Colon (tissue), 2 donors: Measurements from ENCODE around the gene GOLGA2.

Source experiments
- FAIRE-seq: peaks from 2 replicates; lab custom pipeline; 2012; peaks lifted over from hg19 to GRCh38; lab: Jason Lieb, UNC
- donor health status: control.
- donor health status: control.

Gene GOLGA2

DNA sequence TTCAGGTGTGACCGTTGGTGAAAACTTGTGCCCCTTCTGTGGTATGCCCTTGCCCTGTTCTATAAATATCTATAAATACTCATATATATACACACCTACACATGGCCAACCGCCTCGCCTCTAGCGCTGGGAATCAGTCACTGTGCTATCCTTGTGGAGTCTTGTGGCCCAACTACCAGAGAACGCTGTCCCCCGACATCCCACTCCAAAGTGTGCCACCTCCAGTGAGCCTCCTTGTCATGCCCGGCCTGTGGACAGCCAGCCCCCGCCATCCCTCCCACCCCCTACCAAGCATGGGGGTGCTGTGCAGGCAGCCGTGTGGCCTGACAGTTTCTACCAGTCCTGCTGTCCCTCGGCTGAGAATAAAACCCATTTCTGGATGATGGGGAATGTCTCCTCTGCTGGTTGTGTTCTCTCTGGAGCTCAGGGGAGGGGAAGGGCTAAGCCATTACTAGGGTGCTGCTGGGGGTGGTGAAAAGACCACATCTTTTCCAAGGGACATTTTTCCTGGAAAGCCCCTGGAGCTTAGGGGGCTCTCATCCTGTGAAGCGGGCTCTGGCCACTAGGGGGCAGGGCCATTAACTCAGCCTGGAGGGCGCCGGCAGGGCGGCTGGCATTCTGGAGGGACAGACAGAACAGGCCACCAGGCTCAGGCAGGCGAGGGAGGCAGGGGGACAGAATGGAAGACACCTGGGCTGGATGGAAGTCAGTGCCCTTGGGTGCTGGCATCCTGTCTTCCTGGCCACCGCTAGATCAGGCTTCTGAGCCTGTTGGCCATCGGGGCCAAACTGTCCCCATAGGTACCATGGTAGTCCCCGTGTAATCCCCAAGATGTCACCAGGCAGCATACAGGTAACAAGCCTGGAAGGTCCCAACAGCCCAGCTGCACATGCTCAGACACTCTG, 20.7 kb downstream of the GOLGA2 start:
- no peak for FAIRE-seq

DNA sequence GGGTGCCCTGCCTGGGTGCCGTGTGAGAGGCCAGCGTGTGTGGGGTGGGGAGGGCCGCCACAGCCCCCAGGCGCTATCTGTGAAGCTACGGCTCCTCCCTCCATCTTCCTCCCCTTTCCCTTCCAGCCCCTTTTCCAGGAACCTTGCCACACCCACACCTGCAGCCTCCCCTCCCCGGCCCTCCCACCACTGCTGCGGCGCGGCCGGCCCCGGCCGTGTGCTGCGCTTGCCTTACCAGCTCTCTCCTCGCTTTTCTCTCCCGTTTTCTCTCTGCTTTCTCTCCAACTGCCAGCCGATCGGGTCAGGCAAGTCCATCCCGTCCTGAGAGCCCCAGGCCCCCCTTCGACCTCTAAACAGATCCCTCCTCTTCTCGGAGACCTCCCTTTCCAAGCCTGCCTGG, 21.4 kb downstream of the GOLGA2 start:
- FAIRE-seq: no peak

DNA sequence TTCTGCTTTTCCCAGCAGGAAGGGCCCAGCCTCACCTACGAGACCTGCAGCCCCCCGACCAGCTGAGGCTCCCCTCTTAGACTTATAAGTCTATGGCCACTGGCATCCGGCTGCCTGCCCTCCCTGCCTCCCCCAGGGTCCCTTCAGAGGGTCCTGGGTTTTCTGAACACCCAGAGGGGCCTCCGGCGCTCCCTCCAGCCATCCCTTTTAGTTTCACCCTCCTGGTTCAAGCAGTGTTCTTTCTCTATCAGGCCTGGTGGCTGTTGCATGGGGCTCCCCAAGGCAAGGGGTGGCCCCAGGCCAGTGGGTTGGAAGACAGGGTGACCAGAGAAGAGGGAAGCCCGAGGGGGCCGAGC, 21.8 kb downstream of the GOLGA2 start:
- FAIRE-seq: no peak

DNA sequence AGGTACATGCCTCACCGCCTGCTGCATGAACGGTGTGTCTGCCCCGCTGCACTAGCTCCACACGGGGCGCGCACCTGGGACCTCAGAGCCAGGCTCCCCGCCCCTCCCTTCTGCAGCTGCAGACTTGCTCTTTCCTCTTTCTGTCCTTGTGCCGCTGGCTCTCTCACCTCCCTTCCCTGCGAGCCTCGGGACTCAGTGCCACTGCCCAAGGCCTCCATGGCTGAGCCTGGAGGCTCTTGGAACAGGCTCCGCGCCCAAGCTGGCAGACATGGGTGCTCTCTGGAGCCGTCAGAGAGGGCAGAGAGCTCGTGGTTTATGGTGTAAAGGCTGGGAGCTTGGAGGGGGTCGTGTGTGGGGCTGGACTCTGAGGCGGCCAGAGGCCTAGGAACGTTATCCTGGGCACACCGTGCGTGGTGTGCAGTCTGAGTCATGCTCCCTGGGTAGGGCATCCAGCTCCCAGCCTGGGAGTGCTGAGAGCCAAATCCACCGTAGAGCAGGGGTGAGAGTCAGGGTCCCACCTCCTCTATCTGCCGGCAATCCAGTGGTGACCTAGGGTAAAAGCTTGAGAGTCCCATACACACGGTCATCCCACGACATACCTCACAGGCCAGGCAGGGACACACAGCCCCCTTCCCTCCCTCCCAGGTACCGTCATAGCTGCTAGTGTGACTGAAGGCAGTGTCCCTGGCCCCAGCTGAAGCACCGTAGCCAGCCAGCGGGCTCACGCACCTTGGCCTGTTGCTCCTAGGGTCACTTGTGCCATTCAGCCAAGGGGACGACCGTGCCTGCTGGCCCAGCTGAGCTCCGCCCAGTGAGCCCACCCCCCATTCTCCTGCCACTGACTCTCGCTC, 22.4 kb downstream of the GOLGA2 start:
- FAIRE-seq: no peak

DNA sequence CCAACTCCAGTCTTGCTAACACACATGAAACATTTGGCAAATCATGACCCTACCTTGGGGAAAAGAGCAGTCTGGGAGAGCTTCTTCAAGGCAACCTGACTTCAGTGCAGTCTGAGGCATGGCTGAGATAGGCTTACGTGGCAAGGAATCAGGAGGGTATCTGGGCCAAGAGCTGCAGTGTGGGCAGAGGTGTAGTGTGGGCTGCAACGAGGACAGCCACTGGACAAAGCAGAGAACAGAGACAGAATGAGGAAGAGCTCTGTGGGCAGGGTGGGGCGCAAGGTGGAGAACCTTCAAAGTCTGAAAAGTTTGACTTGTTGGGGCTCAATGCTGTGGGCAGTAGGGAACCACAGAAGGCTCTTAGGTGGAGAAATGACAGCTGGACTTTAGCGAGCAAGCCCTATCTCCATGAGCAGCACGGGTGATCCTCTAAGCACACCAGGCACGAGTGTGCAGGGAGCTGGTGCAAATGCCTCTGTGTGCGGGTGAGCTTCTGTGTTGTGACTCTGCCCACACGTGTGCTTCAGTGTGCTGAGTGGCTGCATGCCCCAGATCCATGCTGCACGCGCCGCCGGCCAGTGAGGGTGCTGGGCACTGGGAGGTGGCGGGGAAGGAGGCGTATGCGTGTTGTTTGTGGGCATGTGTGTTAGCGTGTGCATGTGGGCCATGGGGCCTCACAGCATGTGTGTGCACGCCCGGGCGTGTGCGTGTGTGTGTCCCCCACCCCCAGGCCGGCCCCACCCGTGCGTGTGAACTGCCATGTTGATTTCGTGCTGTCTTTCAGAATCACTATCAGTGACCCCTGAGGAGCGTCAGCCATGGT, 23.3 kb downstream of the GOLGA2 start:
- FAIRE-seq: no peak

DNA sequence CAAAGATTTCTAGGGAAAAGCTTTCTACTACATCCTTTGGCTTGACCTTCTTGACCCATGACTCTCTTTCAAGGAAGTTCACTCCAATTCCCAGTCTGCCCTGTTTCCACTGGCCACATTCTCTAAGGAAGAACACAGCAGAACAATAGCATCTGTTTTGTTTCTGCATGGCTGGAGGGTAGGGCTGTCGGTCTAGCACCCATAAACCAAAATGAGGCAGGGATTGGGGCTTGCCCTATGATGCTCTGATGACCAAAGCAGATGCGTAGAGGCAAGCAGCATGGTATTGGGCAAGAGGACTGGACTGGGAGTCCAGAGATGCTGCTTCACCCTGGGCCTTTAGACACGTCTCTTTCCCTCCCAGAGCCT, 24.1 kb downstream of the GOLGA2 start:
- FAIRE-seq: no peak

DNA sequence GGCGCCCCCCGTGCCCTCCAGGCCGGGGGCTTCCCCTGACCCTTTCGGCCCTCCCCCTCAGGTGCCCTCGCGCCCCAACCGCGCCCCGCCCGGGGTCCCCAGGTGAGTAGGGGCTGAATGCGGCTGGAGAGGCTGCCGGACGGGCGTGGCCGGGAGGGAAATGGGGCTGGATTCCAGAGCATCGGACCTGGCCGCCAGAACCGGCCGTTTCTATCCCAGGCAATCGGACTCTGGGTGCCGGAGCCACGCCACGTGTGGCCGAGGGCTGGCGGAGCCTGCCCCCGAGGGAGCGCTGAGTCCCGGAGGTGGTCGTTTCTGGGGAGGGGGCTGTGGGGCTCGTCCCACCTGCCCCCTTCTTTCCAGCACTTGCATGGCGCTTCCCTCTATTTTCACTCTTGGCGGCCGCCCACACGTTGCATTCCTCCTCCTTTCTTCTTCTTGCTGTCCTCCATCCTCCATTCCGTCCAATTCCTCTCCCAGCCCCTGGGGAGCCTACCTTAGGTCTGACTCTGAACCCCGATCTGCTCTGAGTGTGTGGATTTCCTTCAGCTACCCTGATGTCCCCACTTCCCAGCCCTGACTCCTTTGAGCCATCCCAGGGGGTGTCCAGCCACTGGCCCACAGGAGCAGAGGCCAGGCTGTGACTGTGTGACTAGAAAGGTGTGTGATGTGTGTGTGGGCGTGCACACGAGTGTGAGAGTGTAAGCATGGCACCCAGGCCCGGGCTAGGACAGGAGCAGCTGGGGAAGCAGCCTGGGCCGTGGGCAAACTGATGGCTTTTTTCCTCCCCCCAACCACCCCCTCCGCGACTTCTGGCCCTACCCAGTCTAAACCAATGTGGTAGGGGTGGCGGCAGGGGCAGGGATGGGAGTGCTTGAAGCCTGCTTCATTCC, 24.7 kb downstream of the GOLGA2 start:
- no peak for FAIRE-seq

DNA sequence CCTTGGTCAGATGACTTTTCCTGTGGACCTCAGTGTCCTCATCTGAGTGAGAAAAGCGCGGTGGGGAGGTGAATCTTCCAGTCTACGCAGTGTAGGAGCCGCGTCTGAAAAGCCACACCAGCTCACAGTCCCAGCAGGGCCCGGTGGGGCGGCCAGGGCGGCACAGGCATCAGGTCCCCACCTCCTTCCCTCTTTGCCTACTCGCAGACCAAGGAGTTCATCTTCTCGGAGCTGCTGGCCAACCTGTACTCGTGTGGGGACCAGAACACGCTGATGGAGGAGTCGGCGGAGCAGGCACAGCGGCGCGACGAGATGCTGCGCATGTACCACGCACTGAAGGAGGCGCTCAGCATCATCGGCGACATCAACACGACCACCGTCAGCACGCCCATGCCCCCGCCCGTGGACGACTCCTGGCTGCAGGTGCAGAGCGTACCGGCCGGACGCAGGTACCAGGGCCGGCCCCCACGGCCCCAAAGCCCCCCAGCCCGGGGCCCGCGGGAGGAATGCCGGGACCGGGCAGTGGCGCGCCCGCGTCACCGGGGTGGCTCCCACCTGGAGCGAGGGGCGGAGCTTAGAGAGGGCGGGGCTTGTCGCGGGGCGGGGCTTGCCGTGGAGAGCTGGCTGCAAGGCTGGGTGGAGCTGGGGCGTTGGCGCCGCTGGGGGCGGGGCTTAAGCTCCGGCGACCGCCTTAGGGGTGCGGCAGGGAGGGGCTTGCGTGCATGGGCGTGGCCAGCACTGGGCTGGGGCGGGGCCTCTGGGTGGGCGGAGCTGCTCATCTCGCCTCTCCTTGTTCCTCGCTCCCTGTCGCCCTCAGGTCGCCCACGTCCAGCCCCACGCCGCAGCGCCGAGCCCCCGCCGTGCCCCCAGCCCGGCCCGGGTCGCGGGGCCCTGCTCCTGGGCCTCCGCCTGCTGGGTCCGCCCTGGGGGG, 25.6 kb downstream of the GOLGA2 start:
- FAIRE-seq: no peak

DNA sequence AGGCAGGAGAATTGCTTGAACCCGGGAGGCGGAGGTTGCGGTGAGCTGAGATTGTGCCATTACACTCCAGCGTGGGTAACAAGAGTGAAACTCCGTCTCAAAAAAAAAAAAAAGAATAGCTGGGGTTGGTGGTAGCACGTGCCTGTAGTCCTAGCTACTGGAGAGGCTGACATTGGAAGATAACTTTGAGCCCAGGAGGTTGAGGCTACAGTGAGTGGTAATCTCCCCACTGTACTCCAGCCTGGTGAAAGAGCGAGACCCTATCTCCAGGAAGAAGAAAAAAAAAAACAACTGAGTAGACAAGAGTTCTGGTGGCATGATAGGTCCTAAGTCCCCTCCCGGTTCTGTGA, 26.3 kb downstream of the GOLGA2 start:
- no peak for FAIRE-seq

DNA sequence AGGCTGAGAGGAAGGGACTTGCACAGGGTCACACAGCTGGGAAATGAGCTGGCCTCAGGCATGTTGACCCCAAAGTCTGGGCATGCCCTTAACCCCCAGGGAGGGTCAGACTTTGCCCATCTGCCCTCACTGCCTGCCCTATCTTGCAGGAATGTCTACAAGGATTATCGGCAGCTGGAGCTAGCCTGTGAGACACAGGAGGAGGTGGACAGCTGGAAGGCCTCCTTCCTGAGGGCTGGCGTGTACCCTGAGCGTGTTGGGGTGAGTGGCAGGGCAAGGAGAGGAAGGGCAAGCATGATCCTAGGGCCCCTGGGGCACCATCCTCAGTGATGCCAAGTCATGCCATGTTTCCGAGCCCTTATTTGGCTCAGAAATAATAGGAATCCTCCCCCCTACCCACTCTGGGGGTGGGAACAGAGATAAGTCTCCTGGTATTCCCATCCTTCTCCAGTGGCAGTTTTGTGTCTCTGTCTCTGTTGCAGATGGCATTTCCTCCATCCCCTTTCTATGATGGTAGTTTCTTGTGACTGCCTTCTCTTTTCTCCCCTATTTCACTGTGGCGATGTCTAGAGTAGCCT, 28.5 kb downstream of the GOLGA2 start:
- FAIRE-seq: no peak

DNA sequence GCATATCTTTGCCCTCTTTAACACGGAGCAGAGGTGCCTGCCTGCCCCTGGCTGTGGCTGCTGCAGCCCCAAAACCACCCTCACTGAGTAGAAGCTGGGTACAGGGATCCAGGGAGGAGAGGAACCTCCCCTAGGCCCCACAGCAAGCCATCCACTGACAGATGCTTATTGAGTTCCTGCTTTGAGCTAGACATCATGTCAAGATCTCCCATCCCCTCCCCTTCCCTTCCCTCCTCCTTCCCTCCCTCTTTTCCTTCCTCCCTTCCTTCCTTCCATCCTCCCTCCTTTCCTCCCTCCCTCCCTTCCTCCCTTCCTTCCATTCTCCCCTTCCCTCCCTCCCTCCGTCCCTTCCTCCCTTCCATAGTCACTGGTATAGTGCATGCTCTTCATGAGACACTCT, 29.3 kb downstream of the GOLGA2 start:
- FAIRE-seq: no peak

DNA sequence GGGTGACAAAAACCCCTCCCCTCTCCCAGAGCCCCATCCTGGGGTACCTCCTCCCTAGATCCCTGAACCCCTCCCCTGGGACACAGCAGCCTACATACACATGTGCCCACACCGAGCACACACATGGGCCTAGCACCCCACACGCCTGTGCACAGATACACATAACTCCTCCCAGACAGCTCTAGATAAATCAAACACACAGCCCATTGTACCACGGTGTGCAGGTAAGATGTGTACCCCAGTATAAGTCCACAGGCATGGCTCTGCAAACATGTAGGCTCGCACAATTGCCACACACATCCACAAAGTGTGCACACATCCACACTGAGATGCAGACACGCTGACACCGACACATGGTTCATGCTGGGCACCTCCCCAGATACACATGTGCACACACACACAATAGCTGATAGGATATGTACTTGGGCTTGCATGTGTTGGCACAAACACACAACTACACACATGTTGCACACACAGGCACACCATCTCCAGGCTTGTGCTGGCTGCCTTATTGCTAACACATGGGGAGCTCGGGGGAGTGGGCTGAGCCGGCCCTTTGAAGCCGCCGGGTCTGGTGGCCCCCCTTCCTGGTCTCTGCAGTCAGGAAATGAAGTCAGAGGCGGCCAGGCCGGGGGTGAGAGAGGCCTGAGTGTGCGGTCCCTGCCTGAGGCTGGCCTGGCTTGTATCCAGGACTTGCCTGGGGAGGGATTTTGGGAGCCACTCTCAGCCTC, 30.2 kb downstream of the GOLGA2 start:
- FAIRE-seq: no peak

DNA sequence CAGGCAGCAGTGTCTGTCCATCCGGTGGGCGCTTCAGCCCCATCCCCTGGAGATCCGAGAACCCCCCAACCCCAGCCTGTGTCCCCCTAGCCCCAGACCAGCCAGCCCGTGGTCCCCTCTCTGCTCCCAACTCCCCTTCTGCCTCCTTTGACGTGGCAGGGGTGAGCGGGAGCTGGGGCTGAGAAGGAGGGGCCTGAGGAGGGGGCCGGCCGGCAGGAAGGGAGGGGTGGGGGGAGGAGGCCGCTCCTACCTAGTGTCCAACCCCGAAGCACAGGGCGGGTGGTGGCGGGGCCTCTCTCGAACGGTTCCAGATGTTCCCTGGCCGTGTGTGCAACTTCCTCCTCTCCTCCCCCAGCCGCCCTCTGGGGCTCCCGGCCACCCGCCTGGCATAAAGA, 31.0 kb downstream of the GOLGA2 start:
- FAIRE-seq: no peak

DNA sequence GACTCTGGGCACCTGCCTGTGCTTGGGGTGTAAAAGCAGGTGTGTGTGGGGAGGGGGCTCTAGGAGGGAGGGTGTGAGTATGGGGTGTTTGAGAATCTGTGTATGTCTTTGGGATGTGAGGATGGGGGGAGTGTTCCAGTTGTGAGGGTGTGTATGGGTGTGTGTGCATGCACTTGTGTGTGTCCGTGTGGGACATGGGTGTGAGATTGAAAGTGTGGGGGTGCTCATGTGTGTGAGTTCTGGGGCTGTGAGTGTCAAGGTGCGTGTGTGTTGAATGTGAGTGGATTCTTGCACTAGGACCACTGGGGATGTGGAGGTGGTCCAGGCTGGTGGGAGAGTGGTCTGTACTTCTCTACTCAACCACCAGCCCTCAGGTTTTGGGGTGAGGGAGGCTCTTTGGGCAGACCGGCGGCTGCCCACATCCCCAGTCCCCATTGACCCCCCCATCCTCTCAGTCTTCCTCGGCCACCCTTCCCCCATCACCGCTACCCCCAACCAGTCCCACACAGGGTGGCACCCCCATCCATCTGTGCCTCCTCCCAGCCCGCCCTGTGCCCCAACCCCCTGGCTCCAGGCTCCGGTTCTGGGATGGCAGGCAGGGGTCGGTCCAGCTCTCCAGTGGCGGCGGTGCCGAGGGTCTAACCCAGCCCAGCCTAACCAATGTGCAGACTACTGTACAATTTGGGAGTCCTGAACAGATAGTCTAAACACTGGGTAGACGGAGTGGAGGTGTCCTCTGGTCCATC, 31.5 kb downstream of the GOLGA2 start:
- FAIRE-seq: no peak

DNA sequence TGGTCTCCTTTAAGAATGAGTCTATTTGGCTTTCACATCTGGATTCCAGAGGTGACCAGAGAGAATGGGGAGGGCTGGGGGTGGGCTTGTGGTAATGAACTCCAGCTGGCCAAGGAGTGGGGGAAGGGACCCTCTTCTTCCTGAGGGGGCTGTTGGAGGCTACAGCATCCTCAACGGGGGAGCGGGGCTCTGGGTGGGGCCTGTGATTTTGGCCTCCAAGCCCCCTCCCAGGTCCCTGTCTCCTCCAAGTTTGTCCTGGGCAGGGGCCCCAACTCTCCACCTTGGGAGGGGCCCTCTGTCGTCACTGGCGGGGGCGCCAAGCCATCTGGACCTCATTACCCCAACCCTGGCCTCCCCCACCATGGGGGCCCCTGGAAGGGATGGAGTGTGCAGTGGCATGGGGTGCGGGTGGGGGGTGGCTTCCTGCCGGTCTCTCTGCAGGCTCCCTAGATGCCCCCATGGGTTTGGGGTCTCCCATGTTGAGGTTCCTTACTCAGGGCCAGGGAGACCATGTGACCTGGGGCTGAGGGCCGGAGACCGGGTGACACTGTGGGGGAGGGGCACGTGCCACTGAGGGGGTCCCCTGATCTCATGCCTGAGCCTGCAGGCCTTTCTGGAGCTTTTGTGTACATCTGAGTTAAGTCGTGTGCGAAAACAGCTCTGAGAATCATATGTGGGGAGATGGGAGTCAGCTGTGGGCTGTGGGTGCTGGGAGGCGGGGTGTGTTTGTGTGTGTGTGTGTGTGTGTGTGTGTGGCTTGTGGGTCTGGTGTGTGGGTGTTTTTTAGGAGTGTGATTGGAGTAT, 32.4 kb downstream of the GOLGA2 start:
- no peak for FAIRE-seq

DNA sequence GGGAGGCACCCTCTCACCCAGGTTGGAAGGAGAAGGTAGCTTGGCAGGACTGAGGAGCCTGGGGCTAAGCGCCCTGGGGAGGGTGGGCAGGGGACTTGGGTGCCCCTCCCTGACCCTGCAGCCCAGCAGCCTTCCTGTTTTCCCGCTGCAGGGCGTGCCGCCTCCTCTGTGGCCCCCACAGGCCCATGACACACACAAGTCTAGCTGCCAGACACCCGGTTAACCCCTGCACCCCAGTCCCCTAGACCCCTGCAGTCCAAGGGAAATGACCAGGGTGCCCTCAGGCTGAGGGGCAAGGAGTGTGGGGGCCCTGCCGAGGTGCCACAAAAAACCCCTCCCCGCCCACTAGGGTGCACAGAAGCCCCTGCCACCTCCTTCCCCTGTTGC, 33.0 kb downstream of the GOLGA2 start:
- FAIRE-seq: no peak

DNA sequence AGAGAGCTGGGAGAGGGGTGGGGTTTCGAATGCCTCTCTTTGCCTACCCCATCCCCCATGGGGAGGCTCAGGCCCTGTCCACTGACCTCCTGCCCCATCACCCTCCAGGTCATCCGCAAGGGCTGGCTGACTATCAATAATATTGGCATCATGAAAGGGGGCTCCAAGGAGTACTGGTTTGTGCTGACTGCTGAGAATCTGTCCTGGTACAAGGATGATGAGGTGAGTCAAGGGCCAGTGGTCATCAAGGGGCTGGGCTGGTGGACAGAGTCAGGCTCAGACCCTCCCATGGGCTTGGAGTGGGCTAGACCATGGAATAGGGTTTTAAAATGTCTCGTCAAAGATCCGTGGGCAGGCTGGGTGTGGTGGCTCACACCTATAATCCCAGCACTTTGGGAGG, 33.7 kb downstream of the GOLGA2 start:
- no peak for FAIRE-seq
